Epithelial cell of esophagus (primary cell): ENCODE measurements around the gene TOR1AIP2.
"Not testable (repeated sequence)": the region's sequence is repeated elsewhere in the genome, so short reads cannot be mapped to it uniquely, and the experiment has no call there.

Experiments
- DNase-seq: peaks from one replicate; pipeline ENCODE4 v3.0.0; 2010; ENCODE audit warnings: low read depth
- H3K4me3 ChIP-seq: 2 replicates; pipeline ENCODE4 v1.5.1; 2011; ENCODE audit warnings: mild to moderate bottlenecking, low read length, control low read depth
- TF ChIP-seq, protein P1 (sequence below): IDR thresholded peaks from 2 replicates; pipeline ENCODE4 v1.5.1; 2011; ENCODE audit warnings: low read depth, mild to moderate bottlenecking, low read length, control low read depth, inconsistent platforms; ENCODE audit not compliant: insufficient read depth; ENCODE audit errors: missing control alignments

TOR1AIP2 gene

DNA sequence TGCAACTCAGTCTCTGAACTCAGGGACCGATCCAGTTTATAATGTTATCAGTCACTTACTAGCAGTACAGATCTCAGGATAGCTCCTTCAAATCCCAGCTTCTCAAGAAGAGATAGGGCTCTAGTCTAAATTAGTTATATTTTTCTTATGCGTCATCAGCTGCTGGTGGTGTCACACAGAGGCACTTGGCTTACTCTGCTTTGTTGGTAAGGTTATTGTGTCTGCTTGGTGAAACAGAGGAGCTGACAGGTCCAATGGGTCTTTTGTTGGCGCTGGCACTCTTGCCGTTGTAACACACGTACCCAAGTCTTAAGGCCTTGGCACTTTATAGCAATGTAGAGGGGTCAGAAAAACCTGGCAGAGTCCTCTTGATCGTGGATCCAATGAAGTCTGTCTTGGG, 12.2 kb downstream of the TOR1AIP2 start:
- no peak overlapping the region for H3K4me3 ChIP-seq
- no peak for DNase-seq
- TF ChIP-seq, protein P1, sequence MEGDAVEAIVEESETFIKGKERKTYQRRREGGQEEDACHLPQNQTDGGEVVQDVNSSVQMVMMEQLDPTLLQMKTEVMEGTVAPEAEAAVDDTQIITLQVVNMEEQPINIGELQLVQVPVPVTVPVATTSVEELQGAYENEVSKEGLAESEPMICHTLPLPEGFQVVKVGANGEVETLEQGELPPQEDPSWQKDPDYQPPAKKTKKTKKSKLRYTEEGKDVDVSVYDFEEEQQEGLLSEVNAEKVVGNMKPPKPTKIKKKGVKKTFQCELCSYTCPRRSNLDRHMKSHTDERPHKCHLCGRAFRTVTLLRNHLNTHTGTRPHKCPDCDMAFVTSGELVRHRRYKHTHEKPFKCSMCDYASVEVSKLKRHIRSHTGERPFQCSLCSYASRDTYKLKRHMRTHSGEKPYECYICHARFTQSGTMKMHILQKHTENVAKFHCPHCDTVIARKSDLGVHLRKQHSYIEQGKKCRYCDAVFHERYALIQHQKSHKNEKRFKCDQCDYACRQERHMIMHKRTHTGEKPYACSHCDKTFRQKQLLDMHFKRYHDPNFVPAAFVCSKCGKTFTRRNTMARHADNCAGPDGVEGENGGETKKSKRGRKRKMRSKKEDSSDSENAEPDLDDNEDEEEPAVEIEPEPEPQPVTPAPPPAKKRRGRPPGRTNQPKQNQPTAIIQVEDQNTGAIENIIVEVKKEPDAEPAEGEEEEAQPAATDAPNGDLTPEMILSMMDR = no peak

DNA sequence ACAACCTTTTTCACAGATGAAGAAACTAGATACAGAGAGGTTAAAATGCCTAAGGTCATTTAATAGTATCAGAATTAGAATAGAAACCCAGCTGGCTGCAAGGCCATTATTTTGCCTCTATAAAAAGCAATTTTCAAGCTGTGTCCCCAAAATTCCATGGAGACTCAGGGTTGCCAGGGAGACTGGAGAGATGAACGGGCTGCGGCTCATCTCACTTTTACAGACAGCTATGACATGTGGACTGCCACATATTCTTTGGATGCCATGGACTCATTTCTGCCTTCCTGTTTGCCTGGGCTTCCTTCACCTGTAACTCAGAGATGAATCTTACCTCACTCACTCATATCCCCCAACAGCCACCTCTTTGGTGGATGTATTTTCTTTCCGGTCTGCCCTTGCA, 17.0 kb downstream of the TOR1AIP2 start:
- DNase-seq = no peak
- TF ChIP-seq, protein P1 = no peak
- no peak overlapping the region for H3K4me3 ChIP-seq

DNA sequence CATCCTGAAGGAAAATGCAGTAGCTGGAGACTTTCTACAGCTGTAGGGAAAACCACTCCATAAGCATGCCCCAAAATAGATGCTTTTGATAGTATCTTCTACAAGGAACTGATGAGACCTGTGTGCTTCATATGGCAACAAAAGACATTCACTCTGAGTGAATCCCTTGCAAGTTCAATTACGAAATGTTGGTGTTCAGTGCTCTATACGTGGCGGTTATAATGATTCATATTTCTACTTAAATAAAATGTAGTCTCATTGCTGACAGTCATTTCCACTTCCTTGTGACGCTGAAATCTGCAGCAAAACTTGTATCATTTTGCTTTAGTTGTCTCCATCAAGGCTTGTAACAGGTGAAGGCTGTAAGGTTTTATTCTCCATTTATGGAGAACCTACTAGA, 20.6 kb downstream of the TOR1AIP2 start:
- TF ChIP-seq, protein P1 = no peak
- no peak overlapping the region for H3K4me3 ChIP-seq

DNA sequence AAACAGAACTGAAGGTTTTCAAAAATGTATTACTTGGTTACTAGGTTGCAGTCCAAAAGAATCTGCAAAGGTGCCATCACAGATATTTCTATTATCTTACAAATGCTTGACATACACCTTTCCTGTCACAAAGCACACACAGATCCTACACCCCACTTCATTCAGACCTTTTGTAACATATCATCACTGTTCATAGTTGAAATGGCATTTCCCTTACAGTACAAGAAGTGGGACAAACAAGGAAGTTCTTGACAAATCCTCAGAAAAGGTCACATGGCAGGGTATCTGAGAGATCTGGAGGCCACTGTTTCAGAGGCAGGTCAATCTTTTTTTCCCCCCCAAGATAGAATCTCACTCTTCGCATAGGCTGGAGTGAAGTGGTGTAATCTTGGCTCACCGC, 21.3 kb downstream of the TOR1AIP2 start:
- H3K4me3 ChIP-seq = no peak overlapping the region
- no peak for DNase-seq
- TF ChIP-seq, protein P1 = no peak

More for the DNA sequence above, 20.6 kb downstream of the TOR1AIP2 start:
- DNase-seq = peak; percentile 31

DNA sequence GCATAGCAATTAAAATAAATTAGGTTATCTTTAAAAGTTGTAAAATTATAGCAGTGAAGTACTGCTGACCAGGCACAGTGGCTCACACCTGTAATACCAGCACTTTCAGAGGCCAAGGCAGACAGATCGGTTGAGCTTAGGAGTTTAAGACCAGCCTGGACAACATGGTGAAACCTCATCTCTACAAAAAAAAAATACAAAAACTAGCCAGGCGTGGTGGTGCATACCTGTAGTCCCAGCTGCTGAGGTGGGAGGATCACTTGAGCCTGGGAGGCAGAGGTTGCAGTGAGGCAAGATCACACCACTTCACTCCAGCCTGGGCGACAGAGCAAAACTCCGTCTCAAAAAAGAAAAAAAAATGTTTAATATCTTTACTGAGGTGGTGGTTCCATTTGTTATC, 21.8 kb downstream of the TOR1AIP2 start:
- not testable (repeated sequence) for H3K4me3 ChIP-seq, DNase-seq

DNA sequence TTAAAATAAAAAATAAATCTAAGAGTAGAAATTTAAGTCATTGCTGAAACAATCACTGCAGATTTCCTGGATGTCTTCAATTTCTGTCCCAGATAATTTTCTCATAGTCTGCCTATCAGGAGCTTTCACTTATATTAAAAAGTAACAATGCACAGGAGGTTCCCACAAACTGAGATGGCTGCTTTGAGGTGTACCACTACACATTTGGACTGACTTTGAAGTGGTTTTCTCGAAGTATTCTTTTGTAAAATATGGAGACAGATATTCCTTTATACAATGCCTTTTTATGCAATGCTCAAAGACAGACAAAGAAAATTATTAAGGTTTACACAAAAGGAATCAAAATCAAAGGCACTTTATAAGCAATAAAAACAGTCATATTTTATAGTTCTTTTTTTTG, 24.5 kb downstream of the TOR1AIP2 start:
- TF ChIP-seq, protein P1 = no peak
- no peak for DNase-seq
- H3K4me3 ChIP-seq = no peak overlapping the region

DNA sequence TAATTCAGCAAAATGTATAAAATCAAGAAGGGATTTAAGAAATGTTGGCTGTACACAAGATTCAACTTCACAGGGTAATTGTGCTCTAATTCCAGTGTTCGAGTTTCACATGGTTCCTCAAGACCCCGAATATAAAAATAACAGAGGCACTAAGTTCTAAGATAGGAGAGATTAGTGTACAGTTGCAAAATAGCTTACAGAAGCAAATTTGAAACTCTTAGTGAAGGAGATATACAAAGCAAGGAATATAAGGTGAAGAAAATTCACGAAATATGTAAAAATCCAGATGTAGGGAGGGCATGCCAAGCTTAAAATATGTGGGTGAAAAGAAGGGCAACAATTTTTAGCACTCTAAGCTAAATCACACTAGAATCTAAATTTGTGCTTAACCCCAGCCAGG, 29.4 kb downstream of the TOR1AIP2 start:
- TF ChIP-seq, protein P1 = no peak
- no peak for DNase-seq
- H3K4me3 ChIP-seq = no peak overlapping the region

DNA sequence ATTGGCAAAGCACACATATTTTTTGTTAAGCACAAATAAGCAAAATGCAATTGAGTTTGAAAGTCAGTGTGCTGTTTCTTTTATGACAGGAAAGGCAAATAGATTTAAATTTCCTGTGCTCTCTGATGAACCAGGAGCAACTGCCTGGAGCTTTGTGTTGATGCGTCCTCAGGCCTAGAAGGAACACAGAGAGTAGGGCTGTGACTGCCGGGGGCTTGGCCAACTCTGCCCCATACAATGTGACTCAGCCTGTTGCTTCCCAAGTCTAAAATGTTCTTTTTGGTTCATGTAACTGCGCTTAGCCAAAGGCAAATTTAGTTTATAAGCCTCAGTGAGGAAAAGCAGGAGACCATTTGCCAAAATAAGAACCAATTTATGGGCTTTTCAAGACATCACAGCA, 37.5 kb downstream of the TOR1AIP2 start:
- TF ChIP-seq, protein P1 = no peak
- no peak overlapping the region for H3K4me3 ChIP-seq

DNA sequence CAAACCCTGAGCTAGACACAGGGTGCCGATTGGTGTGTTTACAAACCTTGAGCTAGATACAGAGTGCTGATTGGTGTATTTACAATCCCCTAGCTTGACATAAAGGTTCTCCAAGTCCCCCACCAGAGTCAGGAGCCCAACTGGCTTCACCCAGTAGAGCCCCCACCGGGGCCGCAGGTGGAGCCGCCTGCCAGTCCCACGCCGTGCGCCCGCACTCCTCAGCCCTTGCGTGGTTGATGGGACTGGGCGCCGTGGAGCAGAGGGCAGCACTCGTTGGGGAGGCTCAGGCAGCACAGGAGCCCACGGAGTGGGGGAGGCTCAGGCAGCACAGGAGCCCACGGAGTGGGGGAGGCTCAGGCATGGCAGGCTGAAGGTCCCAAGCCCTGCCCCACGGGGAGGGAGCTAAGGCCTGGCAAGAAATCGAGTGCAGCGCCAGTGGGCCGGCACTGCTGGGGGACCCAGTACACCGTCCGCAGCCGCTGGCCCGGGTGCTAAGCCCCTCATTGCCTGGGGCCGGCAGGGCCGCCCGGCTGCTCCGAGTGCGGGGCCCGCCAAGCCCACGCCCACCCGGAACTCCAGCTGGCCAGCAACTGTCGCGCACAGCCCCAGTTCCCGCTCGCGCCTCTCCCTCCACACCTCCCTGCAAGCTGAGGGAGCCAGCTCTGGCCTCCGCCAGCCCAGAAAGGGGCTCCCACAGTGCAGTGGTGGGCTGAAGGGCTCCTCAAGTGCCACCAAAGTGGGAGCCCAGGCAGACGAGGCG, 40.7 kb downstream of the TOR1AIP2 start:
- DNase-seq, H3K4me3 ChIP-seq: not testable (repeated sequence)

More for the DNA sequence above, 37.5 kb downstream of the TOR1AIP2 start:
- DNase-seq = no peak
